B cell (primary cell): ENCODE results near the gene VAPB.

Experiments
- EZH2 ChIP-seq: IDR thresholded peaks from 2 replicates; pipeline ENCODE4 v1.6.1; 2012; ENCODE audit warnings: borderline replicate concordance, low read depth, mild to moderate bottlenecking, moderate library complexity, low read length; ENCODE audit not compliant: insufficient read depth, poor library complexity, severe bottlenecking
- TF ChIP-seq, protein P1 (sequence below): fragments of 200-600 bp; IDR thresholded peaks from one replicate; pipeline ENCODE4 v1.8.0; 2022; ENCODE audit warnings: antibody characterized with exemption, mild to moderate bottlenecking

DNA sequence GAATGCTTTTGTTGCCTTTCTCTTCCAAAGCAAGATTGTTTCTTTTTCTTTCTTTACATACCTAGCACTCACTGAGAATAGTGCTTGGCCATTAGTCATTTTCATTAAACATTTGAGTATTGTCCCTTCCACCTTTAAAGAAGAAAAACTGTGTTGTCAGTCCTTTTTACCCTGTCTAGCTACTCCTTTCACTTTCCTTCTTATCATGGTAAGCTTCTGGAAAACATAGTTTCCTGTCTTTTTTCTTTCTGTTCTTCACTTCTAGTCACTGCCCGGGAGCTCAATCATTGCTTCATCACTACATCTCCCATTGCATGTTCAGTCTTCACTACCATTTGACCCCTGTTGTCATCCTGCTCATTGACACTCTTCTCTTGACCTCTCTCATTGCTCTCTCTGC lies 12.1 kb downstream of the VAPB start:
- TF ChIP-seq, protein P1, sequence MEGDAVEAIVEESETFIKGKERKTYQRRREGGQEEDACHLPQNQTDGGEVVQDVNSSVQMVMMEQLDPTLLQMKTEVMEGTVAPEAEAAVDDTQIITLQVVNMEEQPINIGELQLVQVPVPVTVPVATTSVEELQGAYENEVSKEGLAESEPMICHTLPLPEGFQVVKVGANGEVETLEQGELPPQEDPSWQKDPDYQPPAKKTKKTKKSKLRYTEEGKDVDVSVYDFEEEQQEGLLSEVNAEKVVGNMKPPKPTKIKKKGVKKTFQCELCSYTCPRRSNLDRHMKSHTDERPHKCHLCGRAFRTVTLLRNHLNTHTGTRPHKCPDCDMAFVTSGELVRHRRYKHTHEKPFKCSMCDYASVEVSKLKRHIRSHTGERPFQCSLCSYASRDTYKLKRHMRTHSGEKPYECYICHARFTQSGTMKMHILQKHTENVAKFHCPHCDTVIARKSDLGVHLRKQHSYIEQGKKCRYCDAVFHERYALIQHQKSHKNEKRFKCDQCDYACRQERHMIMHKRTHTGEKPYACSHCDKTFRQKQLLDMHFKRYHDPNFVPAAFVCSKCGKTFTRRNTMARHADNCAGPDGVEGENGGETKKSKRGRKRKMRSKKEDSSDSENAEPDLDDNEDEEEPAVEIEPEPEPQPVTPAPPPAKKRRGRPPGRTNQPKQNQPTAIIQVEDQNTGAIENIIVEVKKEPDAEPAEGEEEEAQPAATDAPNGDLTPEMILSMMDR = no peak
- no peak for TF ChIP-seq EZH2
